HEK293T (cell line): ENCODE data around the gene IFT81.

Source experiments
- ARNT ChIP-seq: fragments of 450-650 bp; IDR thresholded peaks from 2 replicates; pipeline ENCODE4 v1.6.1; 2017; ENCODE audit warnings: mild to moderate bottlenecking
- BHLHE40 ChIP-seq: fragments of 450-650 bp; IDR thresholded peaks from 2 replicates; pipeline ENCODE4 v1.6.1; 2016; ENCODE audit warnings: mild to moderate bottlenecking, moderate library complexity, borderline replicate concordance
- ELF4 ChIP-seq: fragments of 450-650 bp; IDR thresholded peaks from 2 replicates; pipeline ENCODE4 v1.6.1; 2017; ENCODE audit warnings: antibody characterized with exemption
- FOXA1 ChIP-seq: fragments of 450-650 bp; IDR thresholded peaks from 2 replicates; pipeline ENCODE4 v1.6.1; 2016; ENCODE audit warnings: mild to moderate bottlenecking
- FOXK2 ChIP-seq: fragments of 450-650 bp; IDR thresholded peaks from 2 replicates; pipeline ENCODE4 v1.6.1; 2016; ENCODE audit warnings: mild to moderate bottlenecking
- FOXM1 ChIP-seq: fragments of 450-650 bp; IDR thresholded peaks from 2 replicates; pipeline ENCODE4 v1.6.1; 2017; ENCODE audit warnings: mild to moderate bottlenecking, borderline replicate concordance
- HDGF ChIP-seq: fragments of 450-650 bp; IDR thresholded peaks from 2 replicates; pipeline ENCODE4 v1.6.1; 2017; ENCODE audit warnings: antibody characterized with exemption, borderline replicate concordance
- L3MBTL2 ChIP-seq: fragments of 450-650 bp; conservative IDR thresholded peaks from 2 replicates; pipeline ENCODE4 v1.6.1; 2016; ENCODE audit warnings: mild to moderate bottlenecking
- NFRKB ChIP-seq: fragments of 450-650 bp; IDR thresholded peaks from 2 replicates; pipeline ENCODE4 v1.6.1; 2016; ENCODE audit warnings: mild to moderate bottlenecking, moderate library complexity
- PKNOX1 ChIP-seq: fragments of 450-650 bp; IDR thresholded peaks from 2 replicates; pipeline ENCODE4 v1.6.1; 2016
- SP1 ChIP-seq: fragments of 450-650 bp; IDR thresholded peaks from 2 replicates; pipeline ENCODE4 v1.6.1; 2017
- SUZ12 ChIP-seq: fragments of 450-650 bp; IDR thresholded peaks from 2 replicates; pipeline ENCODE4 v1.6.1; 2016; ENCODE audit warnings: mild to moderate bottlenecking
- TARDBP ChIP-seq: fragments of 450-650 bp; IDR thresholded peaks from 2 replicates; pipeline ENCODE4 v1.6.1; 2016

GRCh38 chr12:110109037-110109836 is 14.9 kb upstream of the IFT81 start:
- no peak for TF ChIP-seq BHLHE40
- TF ChIP-seq SP1 = no peak
- TF ChIP-seq NFRKB = no peak
- no peak for TF ChIP-seq FOXA1
- no peak for TF ChIP-seq FOXM1
- TF ChIP-seq SUZ12 = no peak
- TF ChIP-seq PKNOX1 = no peak
- TF ChIP-seq TARDBP = no peak
- no peak for TF ChIP-seq HDGF
- no peak for TF ChIP-seq FOXK2
- no peak for TF ChIP-seq ARNT
- TF ChIP-seq ELF4 = no peak
- TF ChIP-seq L3MBTL2 = no peak
